ENCODE measurements around the gene CDK5RAP2.
A peak's percentile ranks its signal among the peaks of the same experiment; 100 is the strongest.

CDK5RAP2 gene

GRCh38 chr9:120396418-120396817, 183.5 kb downstream of the CDK5RAP2 start:
- Histone ChIP-seq H3K9ac (ENCODE audit: low read depth, low read length, poor library complexity, severe bottlenecking) (no peak overlapping the region), H3K4me2 (ENCODE audit: low read depth, low read length, poor library complexity, severe bottlenecking) (no peak overlapping the region)
- TF ChIP-seq EZH2phosphoT487 (IDR thresholded peaks at IDR 0.05; ENCODE audit: borderline replicate concordance) (no peak), CTCF (conservative IDR thresholded peaks at IDR 0.05; ENCODE audit: low read length) (no peak)

GRCh38 chr9:120395376-120395775, 184.6 kb downstream of the CDK5RAP2 start:
- H3K27me3 ChIP-seq (ENCODE audit: insufficient read depth, low read length, poor library complexity, severe bottlenecking), result no peaks in the 10 kb centered on the region
- H2AFZ ChIP-seq (ENCODE audit: low read length), result no peak overlapping the region
- H3K4me1 ChIP-seq (ENCODE audit: insufficient read depth, low read length, poor library complexity, severe bottlenecking), result peaks cover 37% of the 10 kb centered on the region
- H3K36me3 ChIP-seq (ENCODE audit: insufficient read depth, low read length), result peaks cover 86% of the 10 kb centered on the region
- no peak overlapping the region for H3K9ac ChIP-seq (ENCODE audit: low read depth, low read length, poor library complexity, severe bottlenecking)
- H3K9me3 ChIP-seq (ENCODE audit: insufficient read depth, low read depth, low read length), result no peaks in the 10 kb centered on the region
- peaks cover 11% of the 10 kb centered on the region for H3F3A ChIP-seq (ENCODE audit: low read depth)
- TF ChIP-seq CTCF (conservative IDR thresholded peaks at IDR 0.05; ENCODE audit: low read length) (no peak), EZH2phosphoT487 (IDR thresholded peaks at IDR 0.05; ENCODE audit: borderline replicate concordance) (no peak)
- H3K79me2 ChIP-seq (ENCODE audit: insufficient read depth, low read length), result no peaks in the 10 kb centered on the region
- peaks cover 4% of the 10 kb centered on the region for H4K20me1 ChIP-seq (ENCODE audit: insufficient read depth, low read length, poor library complexity, severe bottlenecking)
- no peak overlapping the region for H3K4me3 ChIP-seq (ENCODE audit: low read length, poor library complexity, severe bottlenecking)
- H3K4me2 ChIP-seq (ENCODE audit: low read depth, low read length, poor library complexity, severe bottlenecking), result no peak overlapping the region
- no peaks in the 10 kb centered on the region for H3K9me2 ChIP-seq (replicated peaks; ENCODE audit: low read depth, low read length)

More at GRCh38 chr9:120396418-120396817, 183.5 kb downstream of the CDK5RAP2 start:
- Histone ChIP-seq H3K36me3 (ENCODE audit: insufficient read depth, low read length) (peaks cover 86% of the 10 kb centered on the region), H4K20me1 (ENCODE audit: insufficient read depth, low read length, poor library complexity, severe bottlenecking) (peaks cover 4% of the 10 kb centered on the region), H3K27me3 (ENCODE audit: insufficient read depth, low read length, poor library complexity, severe bottlenecking) (no peaks in the 10 kb centered on the region), H3F3A (ENCODE audit: low read depth) (peaks cover 11% of the 10 kb centered on the region), H3K4me3 (ENCODE audit: low read length, poor library complexity, severe bottlenecking) (no peak overlapping the region), H3K9me2 (replicated peaks; ENCODE audit: low read depth, low read length) (no peaks in the 10 kb centered on the region), H3K9me3 (ENCODE audit: insufficient read depth, low read depth, low read length) (no peaks in the 10 kb centered on the region), H3K79me2 (ENCODE audit: insufficient read depth, low read length) (no peaks in the 10 kb centered on the region), H2AFZ (ENCODE audit: low read length) (no peak overlapping the region), H3K4me1 (ENCODE audit: insufficient read depth, low read length, poor library complexity, severe bottlenecking) (peaks cover 37% of the 10 kb centered on the region)

DNA sequence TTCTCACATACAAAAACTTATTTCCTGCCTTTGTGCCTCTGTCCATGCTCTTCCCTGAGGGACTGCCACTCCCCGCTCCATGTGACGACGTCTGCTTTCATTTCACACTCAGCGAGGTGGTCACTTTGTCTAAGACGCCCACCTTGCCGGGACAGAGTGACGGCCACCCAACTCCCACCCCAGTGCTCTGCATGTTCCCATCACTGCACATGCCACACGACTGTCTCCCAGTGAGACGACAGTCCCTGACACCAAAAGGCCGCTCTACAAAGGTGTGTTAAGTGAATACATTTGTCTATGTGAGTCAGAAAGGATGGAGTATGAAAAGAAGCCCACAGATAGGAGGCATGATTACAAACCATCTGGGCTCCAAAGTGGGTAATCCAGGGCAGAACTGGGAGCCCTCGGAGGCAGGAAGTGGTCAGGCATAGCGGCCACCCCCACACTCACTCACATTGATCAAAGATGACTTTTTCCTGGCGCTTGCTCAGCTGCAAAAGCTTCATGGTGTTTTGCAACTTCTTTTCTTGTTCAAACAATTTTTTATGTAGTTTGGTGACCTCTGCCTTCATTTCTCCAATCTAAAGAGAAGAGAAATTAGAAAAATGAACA, 185.8 kb downstream of the CDK5RAP2 start:
- H3K4me2 ChIP-seq (ENCODE audit: low read depth, low read length, poor library complexity, severe bottlenecking), result peak overlapping the region; percentile 59
- 0 out of 2 replicates have a peak, but pooled peaks have one; percentile 8 for TF ChIP-seq CTCF (conservative IDR thresholded peaks at IDR 0.05; ENCODE audit: low read length)
- no peak for TF ChIP-seq EZH2phosphoT487 (IDR thresholded peaks at IDR 0.05; ENCODE audit: borderline replicate concordance)
- H3K36me3 ChIP-seq (ENCODE audit: insufficient read depth, low read length), result peaks cover 86% of the 10 kb centered on the region
- H4K20me1 ChIP-seq (ENCODE audit: insufficient read depth, low read length, poor library complexity, severe bottlenecking), result peaks cover 4% of the 10 kb centered on the region
- H3K9me2 ChIP-seq (replicated peaks; ENCODE audit: low read depth, low read length), result no peaks in the 10 kb centered on the region
- H2AFZ ChIP-seq (ENCODE audit: low read length), result no peak overlapping the region
- no peaks in the 10 kb centered on the region for H3K27me3 ChIP-seq (ENCODE audit: insufficient read depth, low read length, poor library complexity, severe bottlenecking)
- peak overlapping the region; percentile 26 for H3K4me3 ChIP-seq (ENCODE audit: low read length, poor library complexity, severe bottlenecking)
- H3K4me1 ChIP-seq (ENCODE audit: insufficient read depth, low read length, poor library complexity, severe bottlenecking), result peaks cover 37% of the 10 kb centered on the region
- H3F3A ChIP-seq (ENCODE audit: low read depth), result peaks cover 11% of the 10 kb centered on the region
- no peaks in the 10 kb centered on the region for H3K79me2 ChIP-seq (ENCODE audit: insufficient read depth, low read length)
- no peak overlapping the region for H3K9ac ChIP-seq (ENCODE audit: low read depth, low read length, poor library complexity, severe bottlenecking)
- H3K9me3 ChIP-seq (ENCODE audit: insufficient read depth, low read depth, low read length), result no peaks in the 10 kb centered on the region
